CD14-positive monocyte (primary cell): ENCODE data around the gene MCF2. TPM values are rescaled to one million over a fixed set of nuclear protein-coding genes. Genes with fewer than 3 reads are reported as not detected.

Source experiments
- DNase-seq, 3 donors: peaks; one replicate each; pipeline ENCODE4 v3.0.0-alpha.2; 2011 to 2022
- H2AFZ ChIP-seq: 2 replicates; pipeline ENCODE4 v1.6.0; 2012; ENCODE audit warnings: mild to moderate bottlenecking, low read depth, low read length, inconsistent platforms; ENCODE audit not compliant: insufficient read depth, poor library complexity, severe bottlenecking
- H3K27ac ChIP-seq, 2 donors: 1 replicate in 1 of 2; 2 replicates in 1 of 2; pipeline ENCODE4 v1.5.1; 2012 to 2013; ENCODE audit warnings: low read length in 2 of 2, control low read depth in 1 of 2, inconsistent platforms in 1 of 2, low read depth in 1 of 2, mild to moderate bottlenecking in 1 of 2
- H3K27me3 ChIP-seq, 2 donors: one replicate each; pipeline versions ENCODE4 v1.6.0 to v1.6.1; 2011 to 2013; ENCODE audit warnings: low read length in 2 of 2; ENCODE audit not compliant: control insufficient read depth in 2 of 2, insufficient read depth in 2 of 2
- H3K36me3 ChIP-seq, 2 donors: replicated peaks in 1 of 2; 1 replicate in 1 of 2; 2 replicates in 1 of 2; pipeline versions ENCODE4 v1.5.1 to v1.6.1; 2012 to 2013; ENCODE audit warnings: low read length in 2 of 2, control low read depth in 1 of 2, inconsistent platforms in 1 of 2, mild to moderate bottlenecking in 1 of 2; ENCODE audit not compliant: insufficient read depth in 2 of 2, control insufficient read depth in 1 of 2
- H3K4me1 ChIP-seq, 2 donors: 1 replicate in 1 of 2; 2 replicates in 1 of 2; pipeline versions ENCODE4 v1.5.1 to v1.6.1; 2012 to 2013; ENCODE audit warnings: low read length in 2 of 2, control low read depth in 1 of 2, inconsistent platforms in 1 of 2, mild to moderate bottlenecking in 1 of 2, moderate library complexity in 1 of 2; ENCODE audit not compliant: insufficient read depth in 2 of 2, control insufficient read depth in 1 of 2
- H3K4me2 ChIP-seq: replicated peaks from 2 replicates; pipeline ENCODE3; 2012; ENCODE audit warnings: low read length, moderate library complexity, mild to moderate bottlenecking; ENCODE audit not compliant: poor library complexity, severe bottlenecking; ENCODE audit errors: extremely low read depth
- H3K4me3 ChIP-seq, 3 experiments: fragments of 200-600 bp in 1 of 3; sonication (generic) in 1 of 3; replicated peaks in 1 of 3; 1 replicate in 2 of 3; 2 replicates in 1 of 3; pipeline ENCODE4 v1.5.1; 2011 to 2013; ENCODE audit warnings: low read length in 3 of 3, mild to moderate bottlenecking in 3 of 3, control low read depth in 2 of 3, low read depth in 2 of 3, inconsistent platforms in 1 of 3, moderate library complexity in 1 of 3
- H3K79me2 ChIP-seq: 2 replicates; pipeline ENCODE4 v1.6.0; 2012; ENCODE audit warnings: mild to moderate bottlenecking, control low read depth, inconsistent platforms, low read length, moderate library complexity; ENCODE audit not compliant: insufficient read depth
- H3K9ac ChIP-seq: 2 replicates; pipeline ENCODE4 v1.6.0; 2017; ENCODE audit warnings: low read length, mild to moderate bottlenecking; ENCODE audit not compliant: insufficient read depth, poor library complexity, severe bottlenecking
- H3K9me3 ChIP-seq, 2 donors: replicated peaks in 1 of 2; 1 replicate in 1 of 2; 2 replicates in 1 of 2; pipeline versions ENCODE4 v1.5.1 to v1.6.1; 2012 to 2013; ENCODE audit warnings: low read length in 2 of 2, control low read depth in 1 of 2; ENCODE audit not compliant: control insufficient read depth in 1 of 2, insufficient read depth in 1 of 2
- H4K20me1 ChIP-seq: 2 replicates; pipeline ENCODE4 v1.6.0; 2012; ENCODE audit warnings: mild to moderate bottlenecking, low read length, control low read depth, moderate library complexity; ENCODE audit not compliant: insufficient read depth
- H3K27ac Mint-ChIP-seq, 7 donors: one replicate each; pipeline ENCODE4 v1.8.0; 2020; ENCODE audit warnings: mild to moderate bottlenecking in 7 of 7, mixed read lengths in 7 of 7, moderate library complexity in 6 of 7, inconsistent platforms in 2 of 7
- H3K27me3 Mint-ChIP-seq, 3 donors: one replicate each; pipeline ENCODE4 v1.8.0; 2021 to 2022; ENCODE audit warnings: low read depth in 3 of 3, mild to moderate bottlenecking in 3 of 3, mixed read lengths in 3 of 3, moderate library complexity in 3 of 3, inconsistent platforms in 1 of 3
- H3K36me3 Mint-ChIP-seq, 2 donors: one replicate each; pipeline ENCODE4 v1.8.0; 2020; ENCODE audit warnings: mixed read lengths in 2 of 2, inconsistent platforms in 1 of 2, mild to moderate bottlenecking in 1 of 2
- H3K4me1 Mint-ChIP-seq: one replicate; pipeline ENCODE4 v1.8.0; 2020; ENCODE audit warnings: mild to moderate bottlenecking, mixed read lengths
- H3K4me3 Mint-ChIP-seq, 2 donors: one replicate each; pipeline ENCODE4 v1.8.0; 2020; ENCODE audit warnings: mild to moderate bottlenecking in 2 of 2, mixed read lengths in 2 of 2, moderate library complexity in 1 of 2
- H3K9me3 Mint-ChIP-seq, 7 donors: one replicate each; pipeline ENCODE4 v1.8.0; 2020 to 2022; ENCODE audit warnings: mixed read lengths in 7 of 7, mild to moderate bottlenecking in 6 of 7, moderate library complexity in 6 of 7, inconsistent platforms in 2 of 7
- CTCF ChIP-seq: fragments of 200-600 bp; IDR thresholded peaks from one replicate; pipeline ENCODE4 v1.8.0; 2022; ENCODE audit warnings: antibody characterized with exemption, mild to moderate bottlenecking
- WGBS: methylation state at CpG from one replicate; pipeline ENCODE4 v1.1.5; 2013; ENCODE audit warnings: missing lambda C conversion rate; ENCODE audit not compliant: insufficient coverage; 5-methylcytosine and 5-hydroxymethylcytosine counted together
- intact Hi-C, 2 donors: fragments of 100-400 bp; cut with micrococcal nuclease; formaldehyde crosslinking; loops; one replicate each; pipeline versions ENCODE4 v1.15.0 to v1.15.1; 2023
- polyA plus RNA-seq, 3 donors: library from polyadenylated mRNA; depleted of rRNA in 1 of 3; unstranded in 2 of 3; stranded (reverse) in 1 of 3; fragments of 300-500 nt in 2 of 3; fragments of >200 nt in 1 of 3; fragmentation: Illumina TruSeq in 2 of 3; gene quantifications; 1 replicate in 2 of 3; 2 replicates in 1 of 3; pipeline ENCODE4 v1.2.3, GENCODE V29; 2012 to 2021

MCF2 gene
- polyA plus RNA-seq, 3 donors = 0.40 TPM; not detected in 2

- Mint-ChIP-seq H3K27ac (no peak overlapping the region), H3K27me3 (peaks cover 0 to 5% (median 3%) of the 10 kb centered on the region in 3 donors), H3K9me3 (no peaks in the 10 kb centered on the region), H3K4me3 (no peak overlapping the region), H3K4me1 (no peaks in the 10 kb centered on the region), H3K36me3 (no peaks in the 10 kb centered on the region)
- Histone ChIP-seq H4K20me1 (no peaks in the 10 kb centered on the region), H3K9me3 (no peaks in the 10 kb centered on the region), H3K9ac (no peak overlapping the region), H3K4me2 (no peak overlapping the region), H3K27me3 (peaks cover 0 to 2% of the 10 kb centered on the region in 2 donors), H3K27ac (no peak overlapping the region), H3K79me2 (no peaks in the 10 kb centered on the region), H3K4me3 (no peak overlapping the region), H3K36me3 (no peaks in the 10 kb centered on the region), H3K4me1 (no peaks in the 10 kb centered on the region), H2AFZ (no peak overlapping the region)
- WGBS = no CpG with 5 or more reads among the region's 10 CpGs
- TF ChIP-seq CTCF = no peak
- no peak for DNase-seq
- intact Hi-C loops = no loop called here
These were observed 65.6 kb downstream of the MCF2 start for GRCh38 chrX:139642241-139642927.

- no peak overlapping the region for H3K4me3 ChIP-seq
- H3K4me2 ChIP-seq = no peak overlapping the region
- H3K27me3 ChIP-seq = peaks cover 0 to 2% of the 10 kb centered on the region in 2 donors
- WGBS = 80% methylated on average over 1 of the region's 2 CpGs
- H3K4me3 Mint-ChIP-seq = no peak overlapping the region
- no peak for DNase-seq
- H3K79me2 ChIP-seq = no peaks in the 10 kb centered on the region
- H3K36me3 ChIP-seq = no peaks in the 10 kb centered on the region
- H3K4me1 Mint-ChIP-seq = no peaks in the 10 kb centered on the region
- no peaks in the 10 kb centered on the region for H4K20me1 ChIP-seq
- intact Hi-C loops = no loop called here
- H3K9me3 Mint-ChIP-seq = no peaks in the 10 kb centered on the region
- H3K36me3 Mint-ChIP-seq = no peaks in the 10 kb centered on the region
- H3K4me1 ChIP-seq = no peaks in the 10 kb centered on the region
- H3K9me3 ChIP-seq = no peaks in the 10 kb centered on the region
- no peak for TF ChIP-seq CTCF
- no peak overlapping the region for H3K27ac ChIP-seq
- peaks cover 0 to 5% (median 3%) of the 10 kb centered on the region in 3 donors for H3K27me3 Mint-ChIP-seq
- H3K27ac Mint-ChIP-seq = no peak overlapping the region
- H3K9ac ChIP-seq = no peak overlapping the region
- no peak overlapping the region for H2AFZ ChIP-seq
These were observed 67.7 kb downstream of the MCF2 start for GRCh38 chrX:139640259-139640658.
